Activated effector memory CD4-positive, alpha-beta T cell treated with Interleukin-2 at 50 U/mL for 16 hours (primary cell): ENCODE results near the gene FADS1.

Experiments used
- DNase-seq: peaks from one replicate; pipeline ENCODE4 v3.0.0-alpha.2; 2020

The FADS1 gene

DNA sequence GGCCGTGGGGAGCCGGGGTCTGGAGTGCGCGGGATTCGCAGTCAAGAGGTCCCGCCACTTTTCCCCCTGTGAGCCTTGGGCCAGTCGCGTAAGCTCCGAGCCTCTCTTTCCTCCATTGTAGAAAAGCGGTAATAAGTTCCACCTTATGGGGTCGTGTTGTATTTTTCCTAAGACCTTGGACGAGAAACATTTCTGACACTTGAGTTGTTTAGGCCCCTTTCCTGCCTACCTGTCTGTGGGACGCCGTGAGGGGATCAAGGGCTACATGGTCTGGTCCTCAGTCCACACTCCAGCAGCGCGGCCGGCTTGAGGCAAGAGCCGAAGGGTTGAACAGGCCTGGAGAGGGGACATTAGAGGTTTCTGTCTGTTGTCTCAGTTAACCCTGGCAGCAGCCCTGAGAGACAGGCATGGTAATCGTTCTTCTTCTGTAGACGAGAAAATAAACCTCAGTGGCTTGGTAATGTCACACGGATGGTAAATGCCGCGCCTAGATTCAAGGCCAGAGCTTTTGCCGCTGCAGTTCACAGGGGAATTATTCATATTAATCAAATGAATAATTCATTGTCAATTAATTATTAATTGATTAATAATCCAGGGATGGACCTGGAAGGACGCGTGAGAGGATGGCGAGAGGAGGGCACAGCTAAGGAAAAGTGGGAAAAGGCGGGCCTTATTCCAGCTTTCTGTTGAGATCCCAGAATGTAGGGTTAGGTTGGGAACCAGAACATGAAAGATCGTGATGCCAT lies 23.5 kb downstream of the FADS1 start:
- DNase-seq: no peak

DNA sequence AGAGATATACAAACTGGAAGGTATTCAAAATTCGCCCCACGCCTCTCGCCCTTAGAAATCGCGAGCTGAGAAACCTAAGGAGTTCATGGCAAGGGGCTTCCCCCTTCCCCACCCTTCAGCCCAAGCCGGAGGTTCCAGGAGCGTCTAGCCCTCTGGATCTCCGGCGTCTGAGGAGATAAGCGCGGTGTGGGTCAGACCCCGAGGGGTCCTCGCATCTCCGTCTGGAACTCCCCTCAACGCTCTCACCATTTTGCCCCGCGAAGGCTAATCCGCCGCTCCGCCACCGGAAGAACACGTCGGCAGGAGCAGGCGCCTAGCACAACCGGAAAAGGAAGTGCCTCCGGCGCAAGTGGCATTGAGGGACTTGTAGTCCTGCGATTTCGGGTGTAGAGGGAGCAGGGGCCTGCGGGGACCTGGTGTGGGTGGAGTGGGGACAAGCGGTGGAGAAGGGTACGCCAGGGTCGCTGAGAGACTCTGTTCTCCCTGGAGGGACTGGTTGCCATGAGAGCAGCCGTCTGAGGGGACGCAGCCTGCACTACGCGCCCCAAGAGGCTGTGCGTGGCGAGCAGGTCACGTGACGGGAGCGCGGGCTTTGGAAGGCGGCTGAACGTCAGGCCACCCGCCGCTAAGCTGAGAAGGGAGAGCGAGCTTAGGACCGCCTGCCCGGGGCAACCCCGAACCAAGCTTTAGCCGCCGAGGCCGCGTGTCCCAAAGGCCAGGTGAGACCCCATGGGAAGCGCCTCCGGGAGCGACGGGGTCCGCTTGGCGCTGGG lies 24.3 kb downstream of the FADS1 start, which contains the start of the genes FEN1 and TMEM258:
TSS of gene FEN1 (plus strand) at position 602 of the 773 bp plus-strand sequence. CDS start 2,451 bp downstream, outside the sequence.
TSS of gene TMEM258 (minus strand) at position 290 of the 773 bp plus-strand sequence. CDS start at position 249, 41 bp downstream.
- DNase-seq: peak; percentile 82

DNA sequence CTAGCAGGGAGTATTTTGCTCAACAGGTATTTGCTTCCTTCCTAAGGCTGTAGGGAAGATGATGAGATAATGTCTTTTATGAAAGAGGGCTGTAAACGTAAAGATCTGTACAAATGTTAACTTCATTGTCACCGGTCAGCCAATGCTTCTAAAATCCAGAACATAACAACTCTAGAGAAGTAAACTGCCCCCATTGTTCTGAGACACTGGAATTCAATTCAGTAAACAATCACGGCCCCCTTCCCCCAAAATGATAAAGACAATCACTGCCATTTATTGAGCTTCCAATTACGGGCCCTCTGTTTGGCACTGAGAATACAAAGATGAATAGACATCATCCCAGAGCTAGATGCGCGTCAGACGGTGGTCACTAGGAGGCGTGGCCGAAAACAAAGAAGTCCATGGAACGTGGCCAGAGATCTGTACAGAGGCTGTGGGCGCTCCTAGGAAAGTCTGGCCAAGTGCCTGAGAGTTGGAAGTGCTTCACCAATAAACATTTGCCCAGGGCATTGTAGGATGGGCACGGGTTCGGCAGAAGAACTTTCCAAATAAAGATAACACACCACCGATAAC lies 25.0 kb downstream of the FADS1 start:
- DNase-seq: no peak

DNA sequence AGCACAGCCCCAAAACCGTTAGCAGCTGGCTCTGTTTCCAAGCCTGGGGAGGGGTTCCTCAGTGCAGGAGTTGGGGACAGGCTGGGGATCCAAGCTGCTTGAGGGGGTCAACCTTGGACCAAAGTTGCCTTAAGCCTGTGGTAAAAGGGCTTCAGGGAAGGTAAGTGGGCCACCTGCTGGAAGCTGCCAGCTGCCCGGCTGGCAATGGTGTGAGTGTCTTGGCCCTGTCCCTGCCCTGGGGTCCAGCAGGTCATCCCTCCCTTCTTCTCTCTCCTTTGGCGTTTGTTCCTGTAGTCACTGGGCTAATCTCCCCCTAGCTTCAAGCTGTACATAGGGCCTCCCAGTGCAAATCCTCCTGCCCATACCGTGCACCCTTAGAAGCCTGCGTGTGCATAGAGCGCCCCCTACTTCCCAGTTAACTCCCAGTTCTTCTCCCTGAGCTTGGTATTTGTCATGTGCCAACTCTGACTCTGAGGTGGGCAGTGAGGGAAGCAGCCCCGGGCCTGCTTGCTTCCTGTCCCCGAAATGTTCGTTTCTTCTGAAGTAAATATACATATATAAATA lies 28.8 kb downstream of the FADS1 start:
- DNase-seq: no peak

DNA sequence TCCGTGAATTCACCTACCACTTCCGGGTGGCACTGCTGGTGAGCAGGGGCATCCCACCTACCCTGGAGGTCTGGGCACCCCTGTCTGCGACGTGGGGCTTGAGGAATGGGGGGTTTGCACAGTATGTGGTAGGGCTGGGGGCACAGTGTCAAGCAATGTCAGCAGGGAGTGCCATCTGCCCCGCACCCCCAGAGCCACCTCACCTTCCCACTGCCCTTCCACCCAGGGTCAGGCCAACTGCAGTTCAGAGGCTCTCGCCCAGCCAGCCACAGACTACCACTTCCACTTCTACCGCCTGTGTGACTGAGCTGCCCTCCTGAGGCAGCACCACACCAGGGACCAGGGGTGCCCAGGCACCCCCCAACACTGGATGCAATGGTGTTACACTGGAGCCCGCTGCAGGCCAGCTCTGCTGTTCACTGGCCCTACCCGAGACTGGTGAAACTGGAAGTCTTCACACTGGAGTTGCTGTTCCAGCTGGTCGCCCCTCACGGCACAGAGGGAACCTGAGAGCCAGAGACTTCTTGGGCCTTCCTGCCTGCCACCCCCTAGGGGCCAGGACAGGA lies 30.9 kb downstream of the FADS1 start:
- no peak for DNase-seq

DNA sequence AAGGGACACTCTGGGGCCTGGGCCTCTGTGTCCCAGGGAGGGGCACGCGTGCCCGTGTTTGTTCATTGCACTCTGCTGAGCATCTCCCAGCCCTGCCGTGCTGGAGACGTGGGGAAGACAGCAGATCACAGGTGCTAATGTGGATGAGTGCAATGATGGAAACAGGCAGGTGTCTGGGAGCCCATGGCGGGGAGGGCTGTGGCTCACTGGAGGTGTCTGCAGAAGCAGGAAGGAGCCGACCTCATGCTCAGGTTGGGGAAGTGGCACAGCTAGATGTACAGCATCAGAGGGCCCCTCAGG lies 32.3 kb downstream of the FADS1 start:
- no peak for DNase-seq

DNA sequence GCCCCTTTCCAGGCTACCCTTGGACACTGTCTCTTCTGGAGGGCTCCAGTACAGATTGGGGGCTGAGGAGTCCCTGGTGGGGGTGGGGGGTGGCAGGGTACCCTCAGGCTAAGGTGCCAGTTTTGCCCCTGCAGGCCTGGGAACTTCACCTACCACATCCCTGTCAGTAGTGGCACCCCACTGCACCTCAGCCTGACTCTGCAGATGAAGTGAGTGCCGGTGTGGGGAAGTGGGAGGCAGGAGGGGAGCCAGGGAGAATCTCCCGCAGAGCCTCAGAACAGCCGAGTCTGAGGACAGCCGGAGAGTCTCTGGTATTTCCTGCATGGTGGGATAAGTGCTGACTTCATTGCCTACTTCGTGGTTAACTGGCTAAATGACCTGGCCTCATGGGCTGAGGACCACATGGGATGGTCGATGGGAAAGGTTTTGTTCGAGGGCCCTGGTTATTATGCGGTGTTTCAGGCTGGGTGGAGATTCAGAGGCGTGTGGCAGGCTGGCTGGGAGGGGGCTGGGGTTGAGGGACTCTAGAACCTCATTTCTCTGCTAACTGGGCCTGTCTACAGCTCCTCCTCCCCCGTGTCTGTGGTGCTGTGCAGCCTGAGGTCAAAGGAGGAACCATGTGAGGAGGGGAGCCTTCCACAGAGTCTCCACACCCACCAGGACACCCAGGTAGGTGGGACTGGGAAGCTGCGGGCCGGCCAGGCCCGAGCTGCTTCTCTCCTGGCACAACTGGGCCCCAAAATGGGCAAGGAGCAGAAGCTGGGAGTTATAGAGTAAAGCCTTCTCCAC lies 32.9 kb downstream of the FADS1 start:
- DNase-seq: no peak

DNA sequence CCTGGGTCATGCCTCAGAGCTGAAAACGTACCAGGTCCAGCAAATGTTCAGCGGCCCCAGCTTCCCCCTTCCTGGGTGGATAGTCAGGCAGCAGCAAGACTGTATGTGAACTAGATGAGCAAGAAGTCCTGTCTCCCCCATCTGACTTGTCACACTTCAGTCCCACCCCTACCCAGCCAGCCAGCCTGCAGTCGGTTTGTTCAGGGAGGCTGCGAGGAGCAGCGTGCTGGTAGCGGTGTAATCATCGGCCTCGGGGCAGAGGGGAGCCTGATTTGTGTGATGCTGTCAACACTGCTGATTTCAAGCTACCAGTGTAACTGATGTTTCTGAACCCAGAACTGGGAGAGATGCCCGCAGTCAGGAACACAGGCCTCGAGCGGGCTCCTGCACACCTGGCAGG lies 34.0 kb downstream of the FADS1 start:
- DNase-seq: no peak

DNA sequence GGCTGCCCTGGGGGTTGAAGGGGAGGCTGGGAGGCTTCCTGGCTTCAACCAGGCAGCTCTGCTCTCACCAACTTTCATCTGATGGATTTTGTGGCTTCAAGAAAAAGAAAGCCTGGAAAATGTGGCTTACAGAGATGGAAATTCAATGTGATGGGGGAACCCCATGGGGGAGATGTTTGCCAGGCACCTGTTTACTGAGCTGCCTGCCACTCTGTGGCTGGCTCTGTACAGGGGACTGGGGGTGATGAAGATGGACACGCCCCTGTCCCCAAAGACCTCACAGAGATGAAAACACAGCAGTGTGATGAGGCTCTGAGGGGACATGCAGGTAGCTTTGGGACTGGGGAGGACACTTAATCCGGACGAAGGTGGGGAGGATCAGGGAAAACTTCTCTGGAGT lies 34.5 kb downstream of the FADS1 start:
- no peak for DNase-seq

DNA sequence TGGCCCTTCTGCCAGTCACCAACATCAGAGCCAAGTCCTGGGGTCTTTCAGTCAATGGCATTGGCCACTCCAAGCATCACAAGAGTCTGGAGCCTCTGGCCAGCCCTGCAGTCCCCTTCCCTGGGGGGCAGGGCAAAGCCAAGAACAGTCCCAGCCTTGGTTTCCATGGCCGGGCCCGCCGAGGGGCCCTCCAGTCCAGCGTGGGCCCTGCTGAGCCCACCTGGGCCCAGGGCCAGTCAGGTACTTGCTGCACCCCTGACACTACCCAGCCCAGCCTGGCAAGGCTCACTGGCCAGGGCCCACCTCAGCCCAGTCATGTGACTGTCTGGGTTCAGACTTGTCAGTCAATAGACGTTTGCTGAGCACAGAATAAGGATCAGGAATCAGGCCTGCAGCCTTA lies 35.2 kb downstream of the FADS1 start:
- no peak for DNase-seq

DNA sequence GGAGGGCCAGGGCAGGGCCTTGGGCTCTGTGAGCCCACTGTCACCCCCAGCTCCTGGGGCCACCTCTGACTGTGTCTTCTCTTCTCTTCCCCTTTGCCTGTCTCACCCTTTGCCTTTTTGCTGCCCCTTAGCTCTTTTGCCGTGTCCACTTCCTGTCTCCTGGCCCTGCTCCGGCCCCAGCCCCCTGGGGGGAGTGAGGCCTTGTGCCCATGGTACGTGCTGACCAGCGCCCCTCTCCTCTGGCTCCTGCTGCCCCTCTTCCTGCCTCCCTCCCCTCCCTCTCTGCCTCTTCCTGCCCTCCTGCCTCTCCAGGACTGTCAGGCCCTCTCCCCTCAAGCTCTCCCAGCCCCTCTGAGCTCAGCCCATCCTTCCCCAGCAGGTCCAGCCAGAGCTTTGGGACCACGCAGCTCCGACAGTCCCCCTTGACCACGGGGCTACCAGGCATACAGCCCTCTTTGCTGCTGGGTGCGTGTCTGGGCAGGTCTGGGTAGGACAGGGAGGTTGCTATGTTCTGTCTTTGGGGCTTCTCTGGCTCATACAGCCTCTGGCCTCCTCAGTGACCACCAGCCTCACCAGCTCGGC lies 36.1 kb downstream of the FADS1 start:
- no peak for DNase-seq

DNA sequence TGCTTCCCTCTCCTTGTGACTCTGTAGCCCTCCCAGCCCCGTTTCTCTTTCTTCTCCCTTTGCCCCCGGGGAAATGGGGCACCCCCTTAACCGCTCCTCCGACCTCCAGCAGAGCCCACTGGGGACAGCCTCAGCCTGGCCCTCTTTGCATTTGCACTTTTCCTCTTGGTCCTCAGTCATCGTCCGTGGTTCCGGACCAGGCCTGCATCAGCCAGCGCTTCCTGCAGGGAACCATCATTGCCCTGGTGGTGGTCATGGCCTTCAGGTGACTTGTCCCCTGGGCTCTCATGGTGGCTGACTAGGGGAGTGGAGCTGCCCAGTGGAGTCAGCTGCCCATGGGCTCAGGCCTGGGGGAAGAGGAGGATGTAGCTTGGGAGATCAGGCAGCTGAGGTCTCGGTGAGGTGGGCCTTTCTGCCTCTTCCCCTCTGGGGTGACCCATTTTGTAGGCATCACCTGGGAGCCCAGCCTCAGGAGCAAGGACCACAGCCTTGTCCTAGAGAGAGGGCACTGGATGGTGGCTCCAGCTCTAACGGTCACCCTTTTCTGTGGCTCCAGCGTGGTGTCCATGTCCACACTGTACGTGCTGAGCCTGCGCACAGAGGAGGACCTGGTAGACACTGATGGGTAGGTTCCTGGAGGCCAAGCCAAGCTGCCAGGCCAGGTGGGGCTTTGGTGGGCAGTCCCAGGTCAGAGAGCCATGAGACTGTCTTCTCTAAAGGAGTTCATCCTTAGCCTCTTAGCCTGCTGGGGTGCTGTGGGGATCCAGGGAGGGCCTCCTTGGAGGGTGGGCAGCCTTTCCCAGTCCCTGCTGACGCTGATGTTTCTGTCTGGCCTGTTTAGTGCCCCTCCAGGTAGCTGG lies 36.9 kb downstream of the FADS1 start:
- DNase-seq: no peak

DNA sequence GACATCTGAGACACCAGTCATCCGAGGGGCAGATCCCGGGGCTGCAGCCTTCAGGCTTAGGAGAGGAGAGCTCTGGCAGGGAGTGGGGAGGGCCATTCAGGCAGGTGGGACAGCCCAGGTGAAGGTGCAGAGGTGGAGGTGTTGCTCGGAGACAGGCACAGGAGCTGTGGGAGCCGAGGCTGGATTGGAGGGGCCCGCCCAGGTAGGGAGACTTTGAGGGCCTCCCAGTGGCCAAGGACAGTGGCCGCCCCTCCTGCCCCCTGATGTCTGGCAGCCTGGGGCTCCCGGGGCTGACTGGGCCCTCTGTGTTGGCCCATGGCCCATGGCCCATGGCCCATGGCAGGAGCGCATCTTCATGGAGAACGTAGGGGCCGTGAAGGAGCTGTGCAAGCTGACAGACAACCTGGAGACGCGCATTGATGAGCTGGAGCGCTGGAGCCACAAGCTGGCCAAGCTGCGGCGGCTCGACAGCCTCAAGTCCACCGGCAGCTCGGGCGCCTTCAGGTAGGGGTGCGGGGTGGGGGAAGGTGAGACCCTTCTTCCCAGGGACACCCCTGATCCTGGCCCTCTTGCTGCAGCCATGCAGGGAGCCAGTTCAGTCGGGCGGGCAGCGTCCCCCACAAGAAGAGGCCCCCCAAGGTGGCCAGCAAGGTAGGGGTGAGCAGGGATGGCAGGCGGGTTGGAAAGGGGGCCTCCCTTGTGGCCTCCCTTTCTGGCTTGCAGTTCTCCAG lies 37.7 kb downstream of the FADS1 start:
- no peak for DNase-seq

DNA sequence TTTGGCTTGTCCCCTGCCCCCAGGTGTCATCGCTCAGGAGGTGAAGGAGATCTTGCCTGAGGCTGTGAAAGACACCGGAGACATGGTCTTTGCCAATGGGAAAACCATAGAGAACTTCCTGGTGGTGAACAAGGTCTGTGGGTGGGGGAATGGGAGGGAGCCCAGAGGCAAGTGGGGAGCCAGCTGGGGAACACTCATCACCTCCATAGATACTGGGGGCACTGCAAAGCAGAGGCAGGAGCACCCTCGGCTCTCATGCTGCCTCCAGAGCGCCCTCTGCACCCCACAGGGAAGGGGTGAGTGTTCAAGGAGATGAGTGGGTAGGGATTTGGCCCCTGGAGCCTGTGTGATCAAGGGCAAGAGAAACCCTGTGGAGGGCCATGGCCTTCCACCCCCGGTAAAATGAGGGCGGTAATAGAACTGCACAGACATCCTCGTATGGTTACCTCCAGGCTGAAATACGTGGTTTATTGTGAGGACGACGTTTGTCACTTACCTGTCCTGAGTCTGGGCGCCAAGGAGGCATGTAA lies 38.4 kb downstream of the FADS1 start:
- DNase-seq: no peak

DNA sequence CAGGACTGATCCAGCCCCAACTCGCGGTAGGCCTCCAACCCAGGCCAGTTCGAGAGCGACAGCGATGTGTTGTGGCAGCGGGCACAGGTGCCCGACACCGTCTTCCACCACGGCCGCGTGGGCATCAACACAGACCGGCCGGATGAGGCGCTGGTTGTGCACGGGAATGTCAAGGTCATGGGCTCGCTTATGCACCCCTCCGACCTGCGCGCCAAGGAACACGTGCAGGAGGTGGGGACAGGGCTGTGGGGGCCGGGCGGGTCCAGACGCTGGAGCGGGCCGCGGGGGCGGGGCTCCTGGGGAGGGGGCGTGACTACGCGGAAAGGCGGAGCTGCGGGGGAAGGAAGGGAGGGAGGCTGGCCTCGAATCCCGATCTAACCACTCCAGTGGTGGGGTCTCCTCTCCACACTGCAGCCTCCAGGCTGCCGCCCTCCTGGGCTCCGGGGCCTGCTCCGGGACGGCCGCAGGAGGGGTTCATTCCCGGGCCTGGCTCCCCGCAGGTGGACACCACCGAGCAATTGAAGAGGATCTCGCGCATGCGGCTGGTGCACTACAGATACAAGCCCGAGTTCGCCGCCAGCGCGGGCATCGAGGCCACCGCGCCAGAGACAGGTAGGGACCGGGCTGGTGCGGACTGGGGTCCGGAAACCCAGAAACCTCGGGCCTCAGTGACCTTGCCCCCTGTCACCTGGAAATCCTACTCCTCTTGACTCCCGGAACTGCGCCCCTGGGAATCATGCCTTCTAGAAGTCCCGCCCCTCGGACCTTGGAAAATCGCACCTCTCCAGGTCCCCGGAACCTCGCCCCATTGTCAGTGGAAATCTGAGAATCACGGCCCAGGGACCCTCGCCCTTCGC lies 39.3 kb downstream of the FADS1 start:
- peak; percentile 56 for DNase-seq

DNA sequence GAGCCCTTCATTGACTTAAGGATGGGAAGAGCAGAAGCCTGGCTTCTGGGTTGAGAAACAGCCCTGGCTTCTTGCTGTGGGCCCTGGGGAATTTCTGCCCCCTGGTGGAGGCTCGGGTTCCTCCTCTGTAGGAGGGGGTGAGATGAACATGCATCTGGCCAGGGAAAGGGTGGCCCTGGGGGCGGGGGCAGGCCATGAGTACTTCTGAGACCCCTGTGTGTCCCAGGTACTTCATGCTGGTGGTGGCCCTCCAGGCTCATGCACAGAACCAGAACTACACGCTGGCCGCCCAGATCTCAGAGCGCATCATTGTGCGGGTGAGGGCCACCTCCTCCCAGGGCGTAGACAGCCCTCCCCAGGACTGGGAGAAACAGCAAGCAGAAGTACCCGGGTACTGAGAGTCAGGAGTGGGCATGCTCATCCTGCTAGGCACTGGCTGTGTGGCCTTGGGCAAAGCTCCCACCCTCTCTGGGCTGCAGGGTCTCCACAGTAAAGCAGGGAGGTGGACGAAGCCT lies 40.2 kb downstream of the FADS1 start:
- peak; percentile 27 for DNase-seq

DNA sequence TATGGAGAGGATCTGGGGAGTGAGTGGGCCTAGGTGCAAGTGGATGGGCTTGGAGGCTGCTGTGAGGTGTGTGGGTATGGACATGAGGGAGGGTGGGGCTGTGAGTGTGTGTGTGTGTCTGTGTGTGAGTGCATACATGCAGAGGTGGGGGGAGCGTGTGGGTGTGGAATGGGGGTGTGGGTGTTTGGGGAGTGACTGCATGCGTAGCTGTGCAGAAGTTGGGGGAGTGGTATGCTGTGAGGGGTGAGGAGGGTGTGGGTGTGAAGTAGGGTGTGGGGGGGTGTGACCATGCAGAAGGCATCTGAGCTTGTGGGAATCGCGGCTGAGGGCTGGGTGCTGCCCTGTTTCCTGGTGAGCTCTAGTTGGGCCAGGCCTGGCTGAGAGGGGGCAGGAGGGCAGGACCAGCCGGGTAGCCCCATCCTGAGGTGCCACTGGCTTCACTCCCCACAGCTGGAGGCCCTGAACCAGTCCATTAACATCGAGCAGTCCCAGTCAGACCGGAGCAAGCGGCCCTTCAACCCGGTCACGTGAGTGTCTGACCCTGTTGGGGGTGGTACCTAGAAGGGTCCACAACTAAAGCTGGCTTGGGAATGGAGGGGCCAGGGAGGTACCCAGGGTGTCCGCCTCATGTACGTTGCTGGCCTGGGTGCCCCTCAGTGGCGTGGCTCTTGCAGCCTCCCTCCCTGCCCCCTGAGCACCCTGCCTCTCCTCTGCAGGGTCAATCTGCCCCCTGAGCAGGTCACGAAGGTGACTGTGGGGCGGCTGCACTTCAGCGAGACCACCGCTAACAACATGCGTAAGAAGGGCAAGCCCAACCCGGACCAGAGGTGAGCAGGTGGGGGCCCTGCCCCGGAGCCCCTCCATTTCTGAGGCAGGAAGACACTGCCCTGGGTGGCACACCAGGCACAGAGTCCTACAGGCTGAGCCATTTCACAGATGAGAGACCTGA lies 40.9 kb downstream of the FADS1 start:
- no peak for DNase-seq

DNA sequence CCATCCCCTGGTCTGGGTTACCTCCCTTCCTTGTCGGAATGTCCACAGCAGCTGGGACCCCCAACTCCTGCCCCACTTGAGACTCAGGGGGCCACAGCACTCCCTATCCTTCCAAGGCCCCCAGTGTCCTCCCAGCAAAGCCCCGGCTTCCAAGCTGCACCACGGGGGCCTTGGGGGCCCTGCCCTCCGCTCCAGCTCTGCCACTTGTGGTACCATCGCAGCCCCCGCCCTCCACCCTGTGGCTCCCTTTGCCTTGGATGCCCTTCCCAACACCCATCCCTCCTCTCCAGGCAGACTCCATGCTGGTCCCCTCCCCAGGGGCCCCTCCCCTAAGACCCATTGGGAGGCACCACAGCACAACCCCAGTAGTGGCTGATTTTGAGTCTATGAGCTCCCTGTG lies 41.7 kb downstream of the FADS1 start:
- no peak for DNase-seq
